Thymus (tissue), 11 donors: ENCODE results near the gene SLC4A5. TPM values are rescaled to one million over a fixed set of nuclear protein-coding genes. Genes with fewer than 3 reads are reported as not detected.

ENCODE experiments used
- DNase-seq, 9 donors: peaks; one replicate each; pipeline ENCODE4 v3.0.0-alpha.2; 2013; ENCODE audit warnings: low spot score in 9 of 9, low read depth in 6 of 9, missing footprints in 1 of 9
- H3K27ac ChIP-seq, 2 donors: one replicate each; pipeline ENCODE4 v1.5.1; 2013; ENCODE audit warnings: control low read depth in 1 of 2, low read depth in 1 of 2, low read length in 1 of 2, mild to moderate bottlenecking in 1 of 2, moderate library complexity in 1 of 2
- H3K27me3 ChIP-seq, 2 donors: one replicate each; pipeline ENCODE4 v1.5.1; 2013; ENCODE audit warnings: low read length in 1 of 2; ENCODE audit not compliant: control insufficient read depth in 2 of 2, insufficient read depth in 1 of 2
- H3K36me3 ChIP-seq, 2 donors: one replicate each; pipeline ENCODE4 v1.5.1; 2013; ENCODE audit warnings: low read length in 1 of 2, mild to moderate bottlenecking in 1 of 2, moderate library complexity in 1 of 2; ENCODE audit not compliant: control insufficient read depth in 2 of 2, insufficient read depth in 2 of 2
- H3K4me1 ChIP-seq, 2 donors: one replicate each; pipeline ENCODE4 v1.5.1; 2013; ENCODE audit warnings: low read length in 2 of 2; ENCODE audit not compliant: control insufficient read depth in 2 of 2, insufficient read depth in 2 of 2
- H3K4me3 ChIP-seq, 2 donors: one replicate each; pipeline ENCODE4 v1.5.1; 2013; ENCODE audit warnings: low read length in 2 of 2, control low read depth in 1 of 2, mild to moderate bottlenecking in 1 of 2
- H3K9me3 ChIP-seq, 2 donors: one replicate each; pipeline ENCODE4 v1.5.1; 2013; ENCODE audit warnings: low read length in 1 of 2, mild to moderate bottlenecking in 1 of 2; ENCODE audit not compliant: control insufficient read depth in 2 of 2, insufficient read depth in 1 of 2
- WGBS: extraction: QIAGEN DNeasy Blood & Tissue Kit; methylation state at CpG from one replicate; pipeline ENCODE4 v1.1.7; 2013; 5-methylcytosine and 5-hydroxymethylcytosine counted together
- polyA plus RNA-seq: library from polyadenylated mRNA; stranded (reverse); fragments of 200-250 nt; gene quantifications from one replicate; pipeline ENCODE4 v1.2.3, GENCODE V29; 2013
- total RNA-seq: library from RNA; stranded (reverse); fragments of 120-200 nt; gene quantifications from one replicate; pipeline ENCODE4 v1.2.4, GENCODE V29; 2013
- donor health status: healthy.

The SLC4A5 gene
- total and polyA plus RNA-seq, 2 donors, result 0.85 to 2.5 TPM

- Histone ChIP-seq H3K4me1 (no peaks in the 10 kb centered on the region), H3K27me3 (peaks cover 0 to 2% of the 10 kb centered on the region in 2 donors), H3K36me3 (no peaks in the 10 kb centered on the region), H3K4me3 (no peak overlapping the region), H3K27ac (no peak overlapping the region), H3K9me3 (no peaks in the 10 kb centered on the region)
- DNase-seq, result no peak
- WGBS, result 85% methylated on average over 7 of the region's 7 CpGs
These were observed 89.8 kb downstream of the SLC4A5 start for GRCh38 chr2:74253306-74253970.

- no peak for DNase-seq
- no peaks in the 10 kb centered on the region for H3K9me3 ChIP-seq
- no peaks in the 10 kb centered on the region for H3K36me3 ChIP-seq
- WGBS, result 93% methylated on average over 9 of the region's 9 CpGs
- H3K27ac ChIP-seq, result no peak overlapping the region
- H3K4me3 ChIP-seq, result no peak overlapping the region
- no peaks in the 10 kb centered on the region for H3K4me1 ChIP-seq
- H3K27me3 ChIP-seq, result peaks cover 0 to 2% of the 10 kb centered on the region in 2 donors
These were observed 90.4 kb downstream of the SLC4A5 start for GRCh38 chr2:74252862-74253261.

- 92% methylated on average over 10 of the region's 10 CpGs for WGBS
- no peaks in the 10 kb centered on the region for H3K36me3 ChIP-seq
- peaks cover 0 to 2% of the 10 kb centered on the region in 2 donors for H3K27me3 ChIP-seq
- H3K4me3 ChIP-seq, result no peak overlapping the region
- H3K9me3 ChIP-seq, result no peaks in the 10 kb centered on the region
- H3K27ac ChIP-seq, result no peak overlapping the region
- DNase-seq, result no peak
- no peaks in the 10 kb centered on the region for H3K4me1 ChIP-seq
These were observed 91.2 kb downstream of the SLC4A5 start for GRCh38 chr2:74252036-74252435.

GRCh38 chr2:74250189-74250631 lies 93.0 kb downstream of the SLC4A5 start:
- Histone ChIP-seq H3K9me3 (no peaks in the 10 kb centered on the region), H3K4me3 (no peak overlapping the region), H3K4me1 (no peaks in the 10 kb centered on the region), H3K36me3 (no peaks in the 10 kb centered on the region), H3K27me3 (peaks cover 0 to 2% of the 10 kb centered on the region in 2 donors), H3K27ac (no peak overlapping the region)
- peak; percentile 13 to 70 (median 54) for DNase-seq
- 52% methylated on average over 10 of the region's 10 CpGs for WGBS

GRCh38 chr2:74249406-74250122 lies 93.7 kb downstream of the SLC4A5 start:
- no peaks in the 10 kb centered on the region for H3K36me3 ChIP-seq
- H3K27ac ChIP-seq, result no peak overlapping the region
- WGBS, result 92% methylated on average over 6 of the region's 6 CpGs
- no peak overlapping the region for H3K4me3 ChIP-seq
- no peak for DNase-seq
- H3K9me3 ChIP-seq, result no peaks in the 10 kb centered on the region
- H3K4me1 ChIP-seq, result no peaks in the 10 kb centered on the region
- peaks cover 0 to 2% of the 10 kb centered on the region in 2 donors for H3K27me3 ChIP-seq

GRCh38 chr2:74246496-74247195 lies 96.6 kb downstream of the SLC4A5 start:
- no peak overlapping the region for H3K27ac ChIP-seq
- WGBS, result 92% methylated on average over 14 of the region's 14 CpGs
- no peaks in the 10 kb centered on the region for H3K4me1 ChIP-seq
- DNase-seq, result no peak
- no peak overlapping the region for H3K4me3 ChIP-seq
- H3K36me3 ChIP-seq, result no peaks in the 10 kb centered on the region
- H3K27me3 ChIP-seq, result peaks cover 0 to 2% of the 10 kb centered on the region in 2 donors
- H3K9me3 ChIP-seq, result no peaks in the 10 kb centered on the region

- DNase-seq, result no peak
- Histone ChIP-seq H3K4me1 (no peaks in the 10 kb centered on the region), H3K27ac (no peak overlapping the region), H3K9me3 (no peaks in the 10 kb centered on the region), H3K4me3 (no peak overlapping the region), H3K36me3 (no peaks in the 10 kb centered on the region), H3K27me3 (no peaks in the 10 kb centered on the region)
- WGBS, result 92% methylated on average over 3 of the region's 3 CpGs
These were observed 98.9 kb downstream of the SLC4A5 start for GRCh38 chr2:74244286-74244685.

- Histone ChIP-seq H3K4me1 (no peaks in the 10 kb centered on the region), H3K9me3 (no peaks in the 10 kb centered on the region), H3K4me3 (no peak overlapping the region), H3K36me3 (no peaks in the 10 kb centered on the region), H3K27me3 (no peaks in the 10 kb centered on the region), H3K27ac (no peak overlapping the region)
- DNase-seq, result no peak
- WGBS, result 94% methylated on average over 7 of the region's 7 CpGs
These were observed 100.7 kb downstream of the SLC4A5 start for GRCh38 chr2:74242354-74243071.
